ENCODE measurements around the gene NINJ1.

The NINJ1 gene

GRCh38 chr9:93099551-93100275 lies 34.3 kb downstream of the NINJ1 start:
- DNase-seq, result no peak

GRCh38 chr9:93098236-93098946 lies 35.7 kb downstream of the NINJ1 start:
- peak; percentile 86 for DNase-seq

DNA sequence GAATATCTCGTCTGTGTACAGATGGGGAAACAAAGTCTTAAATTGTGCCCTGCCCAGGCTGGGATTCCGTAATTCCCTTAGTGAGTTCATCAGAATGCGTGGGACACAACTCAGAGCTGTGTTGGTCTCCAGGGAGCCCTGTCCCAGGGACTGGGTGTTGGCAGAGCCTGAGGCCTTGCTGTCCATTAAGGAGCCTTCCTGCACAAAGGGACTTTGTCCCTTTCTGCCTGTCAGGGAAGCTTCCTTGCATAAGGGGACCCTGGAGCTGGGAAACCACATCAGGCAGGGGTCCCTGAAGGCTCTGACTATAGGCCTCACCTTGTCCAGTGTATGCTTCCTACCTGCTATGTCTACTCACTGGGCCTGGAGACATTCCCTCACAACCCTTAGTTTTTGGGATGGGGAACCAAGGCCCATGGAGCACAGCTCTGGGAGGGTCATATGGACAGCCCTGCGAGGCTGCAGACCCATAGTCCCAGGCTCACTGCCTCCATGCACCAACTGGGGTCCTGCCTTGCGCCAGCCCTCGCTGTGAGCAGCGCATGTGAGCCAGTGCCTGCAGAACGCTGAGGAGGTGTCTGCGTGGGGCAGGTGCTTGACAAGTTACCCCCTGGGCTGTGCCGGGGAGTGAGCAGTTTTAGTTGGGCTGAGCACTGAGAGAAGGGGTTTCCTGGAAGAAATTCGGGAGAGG lies 36.4 kb downstream of the NINJ1 start:
- DNase-seq, result no peak

- DNase-seq, result no peak
Observed at GRCh38 chr9:93096811-93097382, 37.2 kb downstream of the NINJ1 start.

DNA sequence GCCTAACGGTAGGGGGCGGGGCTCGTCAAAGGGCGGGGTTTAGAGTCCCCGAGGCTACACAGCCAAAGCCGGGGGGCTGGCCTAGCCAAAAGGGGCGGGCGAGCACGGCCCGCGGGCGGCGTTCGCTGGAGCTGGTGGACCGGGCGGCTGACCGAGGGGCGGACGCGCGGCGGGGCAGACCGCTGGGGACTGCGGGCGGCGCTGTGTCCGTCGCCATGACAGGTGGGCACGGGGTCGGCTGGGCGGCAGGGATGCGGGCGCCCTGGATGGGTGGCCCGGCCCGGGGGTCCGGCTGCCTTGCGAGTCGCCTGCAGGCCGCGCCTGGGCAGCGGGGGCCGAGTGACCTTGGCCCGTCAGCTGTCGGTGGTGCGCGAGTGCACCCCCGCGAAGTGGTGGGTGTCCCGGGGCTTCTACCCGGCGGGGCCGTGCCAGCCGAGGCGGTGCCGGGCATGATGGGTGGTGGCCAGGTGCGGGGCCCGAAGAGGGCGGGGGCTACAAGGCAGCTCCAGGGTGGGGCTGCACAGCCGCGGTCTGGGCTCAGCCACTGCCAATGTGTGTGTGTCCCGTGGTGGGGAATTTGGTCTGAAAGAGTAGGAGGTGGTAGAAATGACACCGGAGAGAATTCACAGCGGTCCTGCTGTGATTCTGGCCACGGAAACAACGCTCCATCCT lies 37.8 kb downstream of the NINJ1 start, which contains the start of gene CARD19:
TSS of gene CARD19 (plus strand) at position 87 of the 672 bp plus-strand sequence. CDS start at position 216, 129 bp downstream.
- no peak for DNase-seq

GRCh38 chr9:93095205-93096130 lies 38.6 kb downstream of the NINJ1 start:
- DNase-seq, result peak; percentile 98

DNA sequence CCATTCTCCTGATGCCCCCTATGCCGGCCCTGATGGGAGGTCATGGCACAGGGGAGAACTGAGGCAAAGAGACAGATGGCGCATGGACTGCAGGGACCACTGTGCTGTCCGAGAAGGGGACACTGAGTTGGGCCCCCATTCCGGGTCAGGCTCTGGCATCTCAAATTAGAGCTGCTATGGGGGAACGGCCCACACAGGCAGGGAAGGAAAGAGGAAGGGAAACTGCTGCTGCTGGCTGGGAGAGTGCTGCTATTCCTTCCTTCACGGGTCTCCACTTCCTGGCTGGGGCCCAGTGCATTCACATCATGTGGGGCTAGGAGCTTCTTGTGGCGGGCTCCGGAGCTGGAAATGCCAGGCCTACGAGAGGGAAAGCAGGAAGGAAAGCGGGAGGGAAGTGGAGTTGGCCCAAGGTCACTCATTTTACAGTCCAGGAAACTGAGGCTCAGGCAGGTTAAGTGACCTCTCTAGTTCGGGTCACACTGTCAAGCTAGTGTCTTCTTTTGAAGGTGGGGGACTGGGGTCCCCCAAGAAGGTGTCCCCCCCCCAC lies 39.3 kb downstream of the NINJ1 start:
- no peak for DNase-seq

DNA sequence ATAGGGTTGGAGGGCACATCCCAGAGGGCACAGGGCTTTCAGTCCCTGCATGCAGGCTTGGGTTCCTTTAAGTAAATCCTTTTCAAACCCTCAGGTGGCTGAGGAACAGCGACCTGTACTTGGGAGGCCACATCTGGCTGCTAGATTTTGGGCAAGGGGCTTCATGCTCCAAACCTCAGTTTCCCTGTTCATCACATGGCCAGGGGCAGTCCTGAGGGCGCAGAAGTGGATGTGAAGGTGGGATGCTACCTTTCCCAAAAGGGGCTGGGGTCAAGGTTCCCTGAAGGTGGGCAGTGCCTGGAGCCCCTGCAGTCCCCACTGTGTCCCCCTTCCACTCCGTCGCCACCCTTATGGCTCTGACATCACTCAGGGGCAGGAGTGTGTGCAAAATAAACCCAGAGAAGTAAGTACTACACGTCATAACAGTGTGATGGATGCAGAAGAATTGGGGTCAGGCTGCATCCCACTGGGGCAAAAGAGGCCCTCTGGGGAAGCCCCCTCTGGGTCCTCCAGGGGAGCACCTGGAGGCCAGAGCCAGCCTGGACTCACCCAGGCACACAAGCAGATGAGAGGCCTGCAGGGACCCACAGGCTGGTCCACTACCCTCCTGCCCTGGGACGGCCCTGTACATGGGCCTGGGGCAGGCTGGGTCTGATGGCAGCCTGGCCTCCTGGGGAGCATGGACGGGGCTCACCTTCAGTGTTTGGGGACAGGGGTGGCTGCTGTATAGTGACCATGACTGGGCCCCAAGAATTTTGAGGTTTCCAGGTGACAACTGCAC lies 40.0 kb downstream of the NINJ1 start:
- DNase-seq, result no peak

- DNase-seq, result no peak
Observed at GRCh38 chr9:93093127-93093876, 40.7 kb downstream of the NINJ1 start.

DNA sequence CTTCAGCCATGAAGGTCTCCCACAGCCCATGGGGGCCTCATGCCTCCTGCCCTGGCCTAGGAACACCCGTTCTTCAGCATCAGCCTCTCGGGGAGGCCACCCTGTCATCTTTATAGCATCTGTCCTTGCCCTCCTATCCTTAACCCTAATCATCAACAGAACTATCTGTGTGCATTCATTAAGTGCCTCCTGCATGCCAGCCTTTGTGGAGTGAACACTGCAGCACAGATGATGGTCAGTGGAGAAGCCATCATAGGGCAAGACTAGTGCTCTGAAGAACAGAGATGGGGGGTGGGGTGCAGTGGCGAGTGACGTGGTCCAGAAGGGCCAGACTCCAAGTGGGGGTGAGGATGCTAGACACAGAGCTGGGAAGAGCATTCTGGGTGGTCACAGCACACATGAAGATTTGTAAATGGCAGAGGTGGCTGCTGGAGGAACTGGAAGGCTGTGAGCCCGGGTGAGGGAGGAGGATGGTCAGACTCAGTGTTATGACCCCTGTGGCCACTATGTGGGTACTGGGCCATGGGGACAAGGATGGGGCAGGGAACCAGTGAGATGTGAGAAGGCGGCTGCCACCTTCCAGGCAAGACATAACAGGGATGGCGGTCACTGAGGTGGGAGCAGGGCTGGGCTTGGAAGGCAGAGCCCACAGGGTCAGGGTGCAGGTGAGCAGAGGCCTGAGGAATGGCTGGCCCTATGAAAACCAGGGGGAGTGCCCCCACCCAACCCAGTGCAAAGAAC lies 41.6 kb downstream of the NINJ1 start:
- no peak for DNase-seq

GRCh38 chr9:93091453-93092081 lies 42.5 kb downstream of the NINJ1 start:
- DNase-seq, result peak; percentile 76

DNA sequence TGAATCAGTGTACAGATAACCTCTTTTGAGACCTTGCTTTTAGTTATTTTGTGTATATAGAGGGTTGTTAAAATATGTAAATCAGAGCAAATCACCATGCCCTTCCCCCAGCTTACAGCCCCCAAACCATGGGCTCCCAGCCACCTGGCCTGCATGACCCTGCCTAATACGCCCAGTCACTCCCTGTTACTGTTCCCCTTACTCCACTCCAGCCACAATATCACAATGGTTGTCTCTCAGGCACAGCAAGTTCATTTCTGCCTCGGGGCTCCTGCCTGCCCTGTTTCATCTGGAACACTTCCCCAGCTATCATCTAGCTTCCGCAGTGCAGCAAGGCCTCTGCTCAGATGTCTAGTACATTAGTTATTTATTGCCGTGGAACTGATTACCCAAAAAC lies 43.0 kb downstream of the NINJ1 start:
- no peak for DNase-seq

DNA sequence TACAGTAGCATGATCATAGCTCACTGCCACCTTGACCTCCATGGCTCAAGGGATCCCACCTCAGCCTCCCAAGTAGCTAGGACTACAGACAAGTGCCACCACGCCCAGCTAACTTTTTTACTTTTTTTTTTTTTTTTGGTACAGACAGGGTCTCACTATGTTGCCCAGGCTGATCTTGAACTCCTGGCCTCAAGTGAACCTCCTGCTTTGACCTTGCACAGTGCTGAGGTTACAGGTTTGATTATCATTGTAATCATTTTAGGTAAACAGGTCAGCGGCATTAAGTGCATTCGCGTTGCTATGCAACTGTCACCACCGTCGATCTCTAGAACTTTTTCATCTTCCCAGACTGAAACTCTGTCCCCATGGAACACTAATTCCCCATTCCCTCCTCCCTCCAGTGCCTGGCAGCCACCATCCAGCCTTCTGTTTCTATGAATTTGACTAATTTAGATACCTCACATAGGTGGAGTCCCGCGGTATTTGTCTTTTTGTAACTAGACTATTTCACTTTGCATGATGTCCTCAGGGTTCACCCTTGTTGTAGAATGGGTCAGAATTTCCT lies 43.9 kb downstream of the NINJ1 start:
- no peak for DNase-seq

DNA sequence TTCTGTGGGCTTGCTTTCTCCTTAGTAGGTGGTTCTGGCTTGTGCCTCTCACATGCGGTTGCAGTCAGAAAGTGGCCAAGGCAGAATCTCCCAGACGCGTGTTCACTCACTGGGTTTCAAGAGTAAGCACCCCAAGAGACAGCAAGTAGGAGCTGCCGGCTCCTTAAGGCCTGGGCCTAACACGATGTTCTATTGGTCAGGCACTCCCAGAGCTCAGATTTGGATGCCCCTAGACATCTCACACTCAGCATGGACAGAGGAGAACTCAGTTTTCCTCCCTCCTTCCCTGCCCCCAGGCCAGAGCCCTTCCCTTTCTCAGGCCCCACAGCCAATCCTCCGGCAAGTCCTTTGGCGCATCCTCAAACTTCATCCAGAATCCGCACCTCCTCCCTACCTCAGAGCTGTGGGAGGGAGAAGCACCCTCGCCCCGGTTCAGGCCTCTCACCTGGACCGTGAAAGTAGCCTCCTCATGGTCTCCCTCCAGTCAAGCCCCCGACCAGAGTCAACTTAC lies 44.5 kb downstream of the NINJ1 start:
- no peak for DNase-seq

- DNase-seq, result no peak
Observed at GRCh38 chr9:93089024-93089423, 45.0 kb downstream of the NINJ1 start.

- no peak for DNase-seq
Observed at GRCh38 chr9:93088656-93089015, 45.4 kb downstream of the NINJ1 start.

GRCh38 chr9:93087971-93088655 lies 45.9 kb downstream of the NINJ1 start:
- no peak for DNase-seq
